ENCODE measurements around the gene CYP3A7. TPM values are rescaled to one million over a fixed set of nuclear protein-coding genes. Genes with fewer than 3 reads are reported as not detected.

The CYP3A7 gene
- total and polyA plus RNA-seq, 2 of the 13 experiments (the other 11 are each of a cell fraction or from before 2014, with no cell fraction given): 5.8 to 6.4 TPM

- TF ChIP-seq KAT7 (CRISPR knock-in tag; IDR thresholded peaks at IDR 0.05; ENCODE audit: borderline replicate concordance): no peak
- TF ChIP-seq PAWR (CRISPR knock-in tag; IDR thresholded peaks at IDR 0.05; ENCODE audit: borderline replicate concordance): no peak
- no peak for TF ChIP-seq KMT2B (CRISPR knock-in tag; IDR thresholded peaks at IDR 0.05)
- no peak for TF ChIP-seq JUND (CRISPR knock-in tag; IDR thresholded peaks at IDR 0.05)
- no peak for TF ChIP-seq HMG20B (CRISPR knock-in tag; conservative IDR thresholded peaks at IDR 0.05)
- no peak for TF ChIP-seq THAP9 (CRISPR knock-in tag; IDR thresholded peaks at IDR 0.05; ENCODE audit: borderline replicate concordance)
- TF ChIP-seq POGZ (CRISPR knock-in tag; IDR thresholded peaks at IDR 0.05): peak; percentile 56; the same call in 1 of the 2 replicates
- TF ChIP-seq BHLHE40 (IDR thresholded peaks at IDR 0.05; ENCODE audit: low read length): no peak
- peak; percentile 50; the same call in 1 of the 2 replicates for TF ChIP-seq GFI1 (CRISPR knock-in tag; IDR thresholded peaks at IDR 0.05; ENCODE audit: borderline replicate concordance)
- TF ChIP-seq ZNF747 (CRISPR knock-in tag; IDR thresholded peaks at IDR 0.05; ENCODE audit: borderline replicate concordance): no peak
- no peak for TF ChIP-seq RFX1 (IDR thresholded peaks at IDR 0.05)
- TF ChIP-seq, protein P1, sequence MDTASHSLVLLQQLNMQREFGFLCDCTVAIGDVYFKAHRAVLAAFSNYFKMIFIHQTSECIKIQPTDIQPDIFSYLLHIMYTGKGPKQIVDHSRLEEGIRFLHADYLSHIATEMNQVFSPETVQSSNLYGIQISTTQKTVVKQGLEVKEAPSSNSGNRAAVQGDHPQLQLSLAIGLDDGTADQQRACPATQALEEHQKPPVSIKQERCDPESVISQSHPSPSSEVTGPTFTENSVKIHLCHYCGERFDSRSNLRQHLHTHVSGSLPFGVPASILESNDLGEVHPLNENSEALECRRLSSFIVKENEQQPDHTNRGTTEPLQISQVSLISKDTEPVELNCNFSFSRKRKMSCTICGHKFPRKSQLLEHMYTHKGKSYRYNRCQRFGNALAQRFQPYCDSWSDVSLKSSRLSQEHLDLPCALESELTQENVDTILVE (CRISPR knock-in tag; IDR thresholded peaks at IDR 0.05): no peak
- no peak for TF ChIP-seq ZNF672 (CRISPR knock-in tag; IDR thresholded peaks at IDR 0.05)
- 0 out of 2 replicates have a peak, but pooled peaks have one; percentile 47 for TF ChIP-seq ZNF644 (CRISPR knock-in tag; IDR thresholded peaks at IDR 0.05; ENCODE audit: low read depth)
- TF ChIP-seq TEAD3 (CRISPR knock-in tag; optimal IDR thresholded peaks at IDR 0.05; ENCODE audit: borderline replicate concordance): peak; percentile 42
- TF ChIP-seq SAP130 (CRISPR knock-in tag; IDR thresholded peaks at IDR 0.05; ENCODE audit: low read depth): peak; percentile 33; the same call in 1 of the 2 replicates
- TF ChIP-seq MTF1 (CRISPR knock-in tag; IDR thresholded peaks at IDR 0.05): no peak
- TF ChIP-seq, protein P2, sequence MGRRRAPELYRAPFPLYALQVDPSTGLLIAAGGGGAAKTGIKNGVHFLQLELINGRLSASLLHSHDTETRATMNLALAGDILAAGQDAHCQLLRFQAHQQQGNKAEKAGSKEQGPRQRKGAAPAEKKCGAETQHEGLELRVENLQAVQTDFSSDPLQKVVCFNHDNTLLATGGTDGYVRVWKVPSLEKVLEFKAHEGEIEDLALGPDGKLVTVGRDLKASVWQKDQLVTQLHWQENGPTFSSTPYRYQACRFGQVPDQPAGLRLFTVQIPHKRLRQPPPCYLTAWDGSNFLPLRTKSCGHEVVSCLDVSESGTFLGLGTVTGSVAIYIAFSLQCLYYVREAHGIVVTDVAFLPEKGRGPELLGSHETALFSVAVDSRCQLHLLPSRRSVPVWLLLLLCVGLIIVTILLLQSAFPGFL (CRISPR knock-in tag; IDR thresholded peaks at IDR 0.05): no peak
- TF ChIP-seq ZNF224 (CRISPR knock-in tag; IDR thresholded peaks at IDR 0.05): no peak
- TF ChIP-seq HOXA5 (CRISPR knock-in tag; IDR thresholded peaks at IDR 0.05): no peak
- peak; percentile 25; the same call in 1 of the 2 replicates for TF ChIP-seq ZFX (CRISPR knock-in tag; IDR thresholded peaks at IDR 0.05; ENCODE audit: low read depth)
- peak; percentile 84 for TF ChIP-seq ARID5B (CRISPR knock-in tag; IDR thresholded peaks at IDR 0.05)
- TF ChIP-seq ZMAT3 (CRISPR knock-in tag; conservative IDR thresholded peaks at IDR 0.05): no peak
These were observed 2.0 kb downstream of the CYP3A7 start (continued) for GRCh38 chr7:99733003-99733402.
